DOHH2 (cell line): ENCODE results near the gene GFY.
A peak's percentile ranks its signal among the peaks of the same experiment; 100 is the strongest.

ENCODE experiments used
- H3F3A ChIP-seq: fragments of 200-600 bp; sonication (generic), shearing (Covaris generic); 2 replicates; pipeline ENCODE4 v1.6.0; 2016; ENCODE audit warnings: antibody characterized with exemption, mild to moderate bottlenecking; ENCODE audit not compliant: control insufficient read depth, insufficient read depth
- H3K27ac ChIP-seq: fragments of 200-600 bp; sonication (generic); 2 replicates; pipeline ENCODE4 v1.5.1; 2014; ENCODE audit warnings: low read depth, mild to moderate bottlenecking, low read length, moderate library complexity
- H3K27me3 ChIP-seq: fragments of 200-600 bp; sonication (generic); 2 replicates; pipeline ENCODE4 v1.6.1; 2014; ENCODE audit warnings: mild to moderate bottlenecking, low read length, mixed read lengths; ENCODE audit not compliant: control insufficient read depth
- H3K36me3 ChIP-seq: fragments of 200-600 bp; sonication (generic); 2 replicates; pipeline ENCODE4 v1.6.1; 2014; ENCODE audit warnings: mild to moderate bottlenecking, low read length, moderate library complexity, mixed read lengths; ENCODE audit not compliant: control insufficient read depth
- H3K4me1 ChIP-seq: fragments of 200-600 bp; sonication (generic); 2 replicates; pipeline ENCODE4 v1.6.1; 2014; ENCODE audit warnings: mild to moderate bottlenecking, low read length, mixed read lengths; ENCODE audit not compliant: control insufficient read depth
- H3K4me2 ChIP-seq: fragments of 200-600 bp; sonication (generic); 2 replicates; pipeline ENCODE4 v1.6.0; 2014; ENCODE audit warnings: mild to moderate bottlenecking, low read length, moderate library complexity
- H3K4me3 ChIP-seq: fragments of 200-600 bp; sonication (generic); 2 replicates; pipeline ENCODE4 v1.5.1; 2014; ENCODE audit warnings: mild to moderate bottlenecking, low read length, mixed read lengths
- H3K79me2 ChIP-seq: fragments of 200-600 bp; sonication (generic); 2 replicates; pipeline ENCODE4 v1.6.1; 2014; ENCODE audit warnings: mild to moderate bottlenecking, low read length, mixed read lengths; ENCODE audit not compliant: control insufficient read depth
- H3K9me2 ChIP-seq: fragments of 200-600 bp; sonication (generic); replicated peaks from 2 replicates; pipeline ENCODE4 v1.6.1; 2014; ENCODE audit warnings: mild to moderate bottlenecking, low read length, mixed read lengths; ENCODE audit not compliant: control insufficient read depth
- H3K9me3 ChIP-seq: fragments of 200-600 bp; sonication (generic); 2 replicates; pipeline ENCODE4 v1.6.1; 2014; ENCODE audit warnings: antibody characterized with exemption, low read length, mixed read lengths; ENCODE audit not compliant: control insufficient read depth, insufficient read depth
- H4K20me1 ChIP-seq: fragments of 200-600 bp; sonication (generic); 2 replicates; pipeline ENCODE4 v1.6.0; 2014; ENCODE audit warnings: low read depth, mild to moderate bottlenecking, antibody characterized with exemption, low read length, moderate library complexity; ENCODE audit not compliant: control insufficient read depth, insufficient read depth
- CTCF ChIP-seq: fragments of 200-600 bp; sonication (generic); IDR thresholded peaks from one replicate; pipeline ENCODE4 v1.5.1; 2014; ENCODE audit warnings: antibody characterized with exemption, mild to moderate bottlenecking, low read depth, low read length; ENCODE audit not compliant: poor library complexity, severe bottlenecking
- EZH2phosphoT487 ChIP-seq: fragments of 200-600 bp; sonication (generic); IDR thresholded peaks from 2 replicates; pipeline ENCODE4 v1.6.1; 2017; ENCODE audit warnings: borderline replicate concordance, mild to moderate bottlenecking, antibody characterized with exemption, low read length, moderate library complexity, mixed read lengths

The GFY gene

GRCh38 chr19:49438261-49438660 is 13.1 kb downstream of the GFY start:
- H3K4me2 ChIP-seq, result no peak overlapping the region
- H3K4me3 ChIP-seq, result no peak overlapping the region
- H3F3A ChIP-seq, result no peaks in the 10 kb centered on the region
- TF ChIP-seq CTCF, result no peak
- TF ChIP-seq EZH2phosphoT487, result no peak
- H3K27ac ChIP-seq, result no peak overlapping the region
- H3K27me3 ChIP-seq, result peaks cover 56% of the 10 kb centered on the region
- H3K36me3 ChIP-seq, result no peaks in the 10 kb centered on the region
- H3K79me2 ChIP-seq, result no peaks in the 10 kb centered on the region
- no peaks in the 10 kb centered on the region for H3K9me2 ChIP-seq
- no peaks in the 10 kb centered on the region for H4K20me1 ChIP-seq
- peaks cover 21% of the 10 kb centered on the region for H3K4me1 ChIP-seq
- no peaks in the 10 kb centered on the region for H3K9me3 ChIP-seq

DNA sequence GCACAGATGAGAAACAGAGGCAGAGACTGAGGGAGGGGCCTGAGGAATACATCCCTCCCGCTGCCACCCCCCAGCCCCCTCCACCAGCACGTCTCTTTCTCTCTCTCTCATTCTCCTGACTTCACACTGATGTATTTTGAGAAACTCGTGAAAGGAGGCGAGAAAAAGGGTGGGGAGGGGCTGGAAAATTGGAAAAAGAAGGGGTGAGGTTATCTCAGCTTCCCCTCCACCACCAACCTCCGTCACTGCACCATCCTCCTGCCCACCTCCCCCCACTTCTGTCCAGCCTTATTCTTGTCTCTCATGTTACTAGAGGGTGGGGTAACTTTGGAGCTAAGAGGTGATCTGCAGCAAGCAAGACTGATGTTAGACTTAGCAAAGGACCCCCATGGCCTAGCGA is 14.6 kb downstream of the GFY start:
- Histone ChIP-seq H3K4me3 (no peak overlapping the region), H4K20me1 (no peaks in the 10 kb centered on the region), H3K4me2 (no peak overlapping the region), H3K9me3 (no peaks in the 10 kb centered on the region), H3F3A (peaks cover 3% of the 10 kb centered on the region), H3K36me3 (no peaks in the 10 kb centered on the region), H3K27me3 (peaks cover 56% of the 10 kb centered on the region), H3K27ac (no peak overlapping the region), H3K79me2 (no peaks in the 10 kb centered on the region), H3K9me2 (no peaks in the 10 kb centered on the region), H3K4me1 (peaks cover 28% of the 10 kb centered on the region)
- no peak for TF ChIP-seq CTCF
- TF ChIP-seq EZH2phosphoT487, result no peak

GRCh38 chr19:49440439-49441209 is 15.4 kb downstream of the GFY start:
- Histone ChIP-seq H3K4me1 (peaks cover 28% of the 10 kb centered on the region), H3F3A (peaks cover 9% of the 10 kb centered on the region), H3K27ac (no peak overlapping the region), H4K20me1 (no peaks in the 10 kb centered on the region), H3K36me3 (no peaks in the 10 kb centered on the region), H3K4me2 (no peak overlapping the region), H3K27me3 (peaks cover 56% of the 10 kb centered on the region), H3K4me3 (no peak overlapping the region), H3K9me2 (no peaks in the 10 kb centered on the region), H3K9me3 (no peaks in the 10 kb centered on the region), H3K79me2 (no peaks in the 10 kb centered on the region)
- TF ChIP-seq EZH2phosphoT487 (peak; percentile 70; the same call in 1 of the 2 replicates), CTCF (no peak)
